NCI-H1105 treated with DMSO at 0.1 percent for 48 hours (cell line): Measurements from ENCODE around the gene THOC6.
"Not testable (repeated sequence)": the region's sequence is repeated elsewhere in the genome, so short reads cannot be mapped to it uniquely, and the experiment has no call there.

Experiments used
- DNase-seq: peaks from one replicate; lab custom pipeline; 2025; lab: John Stamatoyannopoulos, UW

THOC6 gene

GRCh38 chr16:3072148-3072547 is 48.3 kb downstream of the THOC6 start:
- not testable (repeated sequence) for DNase-seq

DNA sequence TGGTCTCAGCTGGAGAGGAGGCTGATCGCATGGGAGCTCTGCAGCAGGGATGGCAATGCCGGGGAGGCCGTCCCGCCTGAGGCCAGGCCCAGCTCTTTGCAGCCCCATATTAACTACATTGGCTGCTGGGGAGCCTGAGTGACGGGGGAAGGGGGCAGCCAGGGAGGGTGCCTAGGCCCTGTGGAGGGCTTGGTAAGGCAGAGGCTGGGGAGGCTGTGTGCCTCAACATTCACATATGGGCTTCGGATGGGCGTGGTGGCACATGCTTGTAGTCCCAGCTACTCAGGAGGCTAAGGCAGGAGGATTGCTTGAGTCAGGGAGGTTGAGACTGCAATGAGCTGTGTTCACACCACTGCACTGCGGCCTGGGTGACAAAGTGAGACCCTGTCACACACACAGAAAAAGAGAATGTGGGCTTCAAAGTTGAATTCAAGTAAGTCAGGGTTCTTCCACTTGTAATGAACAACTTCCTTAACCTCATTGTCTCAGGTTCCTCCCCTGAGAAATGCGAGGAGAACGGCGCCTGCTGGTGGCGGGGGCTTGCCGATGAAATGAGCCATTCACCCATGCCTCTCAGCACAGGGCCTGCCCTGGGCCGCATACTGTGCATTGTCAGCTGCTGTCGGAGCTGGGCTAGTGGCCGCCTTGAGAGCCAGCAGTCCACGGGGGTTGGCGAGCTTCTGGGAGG is 48.9 kb downstream of the THOC6 start:
- DNase-seq: not testable (repeated sequence)

DNA sequence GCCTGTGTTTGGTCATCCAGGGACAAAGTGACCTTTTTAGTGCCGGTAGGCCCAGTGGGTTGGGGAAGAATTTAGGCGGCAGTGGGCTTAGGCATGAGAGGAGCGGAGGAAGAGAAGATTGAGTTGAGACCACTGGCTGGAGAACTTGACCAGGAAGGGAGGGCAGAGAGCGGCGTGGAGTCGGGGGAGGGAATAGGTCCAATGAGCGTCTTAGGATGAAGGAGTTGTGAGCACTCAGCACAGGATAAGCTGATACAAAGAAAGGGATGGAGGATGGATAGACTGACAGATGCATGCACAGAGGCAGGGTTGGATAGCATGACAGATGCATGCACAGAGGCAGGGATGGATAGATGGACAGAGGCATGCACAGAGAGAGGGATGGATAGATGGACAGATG is 49.6 kb downstream of the THOC6 start:
- DNase-seq: no peak

GRCh38 chr16:3074860-3075522 is 51.2 kb downstream of the THOC6 start:
- DNase-seq: no peak

- DNase-seq: no peak
These were observed 51.7 kb downstream of the THOC6 start for GRCh38 chr16:3075523-3075915.

GRCh38 chr16:3075946-3076345 is 52.1 kb downstream of the THOC6 start:
- DNase-seq: not testable (repeated sequence)

- no peak for DNase-seq
These were observed 52.7 kb downstream of the THOC6 start for GRCh38 chr16:3076577-3076976.
